K562 (cell line): ENCODE results near the gene CHAC1. TPM values are rescaled to one million over a fixed set of nuclear protein-coding genes. Genes with fewer than 3 reads are reported as not detected.
A peak's percentile ranks its signal among the peaks of the same experiment; 100 is the strongest.

Experiments
- CCNT2 ChIP-seq: IDR thresholded peaks from 2 replicates; pipeline ENCODE4 v1.6.1; 2011; ENCODE audit warnings: borderline replicate concordance, low read depth, mild to moderate bottlenecking, moderate library complexity, mixed read lengths, low read length; ENCODE audit not compliant: insufficient read length; ENCODE audit errors: extremely low read depth
- EGR1 ChIP-seq: fragments of 450-650 bp; conservative IDR thresholded peaks from 2 replicates; pipeline ENCODE4 v1.6.1; 2017; ENCODE audit warnings: mild to moderate bottlenecking
- FOXM1 ChIP-seq, 2 experiments: fragments of 450-650 bp in 1 of 2; sonication (generic) in 1 of 2; formaldehyde crosslinking in 1 of 2; IDR thresholded peaks; 2 replicates each; pipeline versions ENCODE4 v1.6.1 to v1.9.0; 2017 to 2022; ENCODE audit warnings: low read depth in 2 of 2, mild to moderate bottlenecking in 2 of 2, missing genetic modification reagents in 1 of 2, moderate library complexity in 1 of 2
- MECOM ChIP-seq: fragments of 250-450 bp; sonication (Bioruptor Pico); IDR thresholded peaks from 2 replicates; pipeline ENCODE4 v1.8.0; 2022; ENCODE audit warnings: inconsistent platforms
- NFE2L1 ChIP-seq: fragments of 450-650 bp; IDR thresholded peaks from 2 replicates; pipeline ENCODE4 v1.6.1; 2016; ENCODE audit warnings: missing genetic modification characterization, low read depth, mild to moderate bottlenecking, missing compliant biosample characterization, moderate library complexity, borderline replicate concordance
- NFIC ChIP-seq: fragments of 450-650 bp; IDR thresholded peaks from 2 replicates; pipeline ENCODE4 v1.6.1; 2017; ENCODE audit warnings: mild to moderate bottlenecking, inconsistent platforms
- PHB ChIP-seq: fragments of 250-450 bp; sonication (Bioruptor Pico); IDR thresholded peaks from 2 replicates; pipeline ENCODE4 v1.5.0; 2021
- POLR2G ChIP-seq: fragments of 200-400 bp; formaldehyde crosslinking; IDR thresholded peaks from 2 replicates; pipeline ENCODE4 v1.6.1; 2017; ENCODE audit warnings: low read depth, mild to moderate bottlenecking, antibody characterized with exemption, low read length, moderate library complexity
- POLR3G ChIP-seq: IDR thresholded peaks from 2 replicates; pipeline ENCODE4 v1.6.1; 2011; ENCODE audit not compliant: insufficient read length, insufficient replicate concordance; ENCODE audit errors: extremely low read depth
- RB1 ChIP-seq: fragments of 450-650 bp; IDR thresholded peaks from 2 replicates; pipeline ENCODE4 v1.6.1; 2017; ENCODE audit warnings: low read depth, mild to moderate bottlenecking
- RBM25 ChIP-seq: fragments of 200-400 bp; formaldehyde crosslinking; IDR thresholded peaks from 2 replicates; pipeline ENCODE4 v1.6.1; 2018; ENCODE audit warnings: low read length, low read depth, moderate library complexity; ENCODE audit not compliant: severe bottlenecking
- SAP30 ChIP-seq: fragments of 200-600 bp; sonication (generic); IDR thresholded peaks from 2 replicates; pipeline ENCODE4 v1.6.1; 2012; ENCODE audit warnings: borderline replicate concordance, low read depth, mild to moderate bottlenecking, moderate library complexity, low read length, control low read depth, inconsistent platforms; ENCODE audit not compliant: insufficient read depth, poor library complexity, severe bottlenecking
- TARDBP ChIP-seq: fragments of 450-650 bp; IDR thresholded peaks from 2 replicates; pipeline ENCODE4 v1.6.1; 2016
- TEAD1 ChIP-seq, 2 experiments: fragments of 450-650 bp in 1 of 2; sonication (generic) in 1 of 2; formaldehyde crosslinking; IDR thresholded peaks; 2 replicates each; pipeline versions ENCODE4 v1.4.0 to v1.8.0; 2020 to 2022; ENCODE audit warnings: mild to moderate bottlenecking in 2 of 2, missing genetic modification reagents in 1 of 2
- TEAD4 ChIP-seq, 2 experiments: sonication (generic) in 1 of 2; formaldehyde crosslinking in 1 of 2; IDR thresholded peaks; 2 replicates each; pipeline versions ENCODE4 v1.6.1 to v1.8.0; 2012 to 2022; ENCODE audit warnings: borderline replicate concordance in 1 of 2, inconsistent platforms in 1 of 2, low read length in 1 of 2, mild to moderate bottlenecking in 1 of 2, missing genetic modification reagents in 1 of 2
- ZBTB7A ChIP-seq: IDR thresholded peaks from 2 replicates; pipeline ENCODE4 v1.6.1; 2011; ENCODE audit warnings: low read depth, mild to moderate bottlenecking, low read length, moderate library complexity, borderline replicate concordance; ENCODE audit not compliant: control insufficient read depth
- ZNF584 ChIP-seq: fragments of 200-800 bp; sonication (Bioruptor generic); IDR thresholded peaks from 2 replicates; pipeline ENCODE4 v1.6.1; 2016; ENCODE audit warnings: low read depth, mild to moderate bottlenecking, missing genetic modification characterization, missing compliant biosample characterization
- polyA plus RNA-seq, 8 experiments: library from polyadenylated mRNA; depleted of rRNA in 4 of 8; stranded (reverse) in 5 of 8; unstranded in 3 of 8; fragments of >200 nt; fragmentation: Nextera tagmentation in 2 of 8; fragmentation: Illumina TruSeq in 1 of 8; extraction: Ambion mirVana in 2 of 8; extraction: Trizol in 1 of 8; gene quantifications; 2 replicates each; pipeline versions ENCODE4 v1.2.1 to v1.2.3, GENCODE V29; 2011 to 2014; ENCODE audit warnings: inconsistent platforms in 1 of 8, missing spikeins in 1 of 8
- total RNA-seq, 7 experiments: library from RNA; depleted of rRNA in 6 of 7; stranded (reverse); fragments of >200 nt in 6 of 7; fragmentation: Illumina TruSeq in 2 of 7; extraction: Trizol in 2 of 7; gene quantifications; 2 replicates each; pipeline versions ENCODE4 v1.2.1 to v1.2.3, GENCODE V29; 2011 to 2021; ENCODE audit warnings: low replicate concordance in 1 of 7
- TF ChIP-seq, protein P1 (sequence below), 3 experiments: fragments of 200-800 bp in 1 of 3; fragments of 250-450 bp in 1 of 3; fragments of 450-650 bp in 1 of 3; sonication (Bioruptor Pico) in 1 of 3; sonication (Bioruptor generic) in 1 of 3; formaldehyde crosslinking in 1 of 3; IDR thresholded peaks; 2 replicates each; pipeline versions ENCODE4 v1.6.1 to v1.8.0; 2016 to 2022; ENCODE audit warnings: mild to moderate bottlenecking in 2 of 3, missing genetic modification characterization in 2 of 3, missing compliant biosample characterization in 1 of 3, moderate library complexity in 1 of 3
- TF ChIP-seq, protein P2 (sequence below), 2 experiments: fragments of 200-800 bp in 1 of 2; sonication (Bioruptor generic) in 1 of 2; sonication (generic) in 1 of 2; formaldehyde crosslinking in 1 of 2; IDR thresholded peaks in 1 of 2; conservative IDR thresholded peaks in 1 of 2; 2 replicates each; pipeline versions ENCODE4 v1.5.0 to v1.6.1; 2016 to 2020; ENCODE audit warnings: missing compliant biosample characterization in 1 of 2, missing genetic modification characterization in 1 of 2, missing genetic modification reagents in 1 of 2

CHAC1 gene
- total and polyA plus RNA-seq, 9 of the 15 experiments (the other 6 are each of a cell fraction or from before 2014, with no cell fraction given): 0.47 to 39.0 (median 7.5) TPM

DNA sequence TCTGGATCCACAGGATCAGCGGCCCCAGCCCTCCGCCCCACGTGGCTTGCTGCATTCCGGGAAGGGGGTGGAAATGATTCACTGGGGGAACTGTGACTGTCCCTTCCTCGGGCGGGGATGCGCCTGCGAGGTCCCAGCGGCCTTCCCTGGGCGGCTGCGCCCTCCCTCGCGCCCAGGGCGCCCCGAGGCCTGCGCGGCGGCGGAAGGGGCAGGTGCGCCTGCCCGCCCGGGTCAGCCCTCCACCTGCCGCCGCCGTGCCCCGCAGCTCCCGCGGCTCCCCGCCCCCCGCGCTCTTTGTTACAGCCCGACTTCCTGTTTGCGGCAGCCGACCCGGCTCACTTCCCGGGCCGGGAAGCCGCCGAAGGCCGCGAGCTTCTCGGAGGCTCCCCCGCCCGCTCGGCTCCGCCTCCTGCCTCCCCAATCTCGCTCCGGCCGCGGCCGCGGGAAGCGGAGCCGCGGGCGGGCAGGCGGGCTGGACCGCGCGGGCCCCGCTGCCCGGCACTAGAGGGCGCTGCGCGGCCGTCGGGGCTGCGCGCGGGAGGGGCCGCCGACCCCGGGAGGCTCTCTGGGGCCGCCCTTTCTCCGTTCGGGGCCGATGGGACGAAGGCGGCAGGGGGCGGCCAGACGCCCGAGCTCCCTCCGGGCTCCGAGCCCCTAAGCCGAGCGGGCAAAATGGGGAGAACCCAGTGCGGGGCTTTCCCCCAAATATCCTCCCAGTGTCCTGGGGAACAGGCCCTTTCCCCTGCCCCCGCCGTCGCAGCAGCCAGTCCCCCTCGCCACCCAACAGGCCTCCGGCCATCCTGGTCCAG, 11.5 kb upstream of the CHAC1 start (continued):
- peak; percentile 91 for TF ChIP-seq CCNT2
- 0 out of 2 replicates have a peak, but pooled peaks have one; percentile 42 for TF ChIP-seq MECOM
- 0 out of 2 replicates have a peak, but pooled peaks have one; percentile 27 for TF ChIP-seq PHB (CRISPR knock-in tag)
- TF ChIP-seq TEAD1 (CRISPR knock-in tag; IDR thresholded peaks at IDR 0.05): peak in 1 of 2 experiments; percentile 77; a peak in 1 of 4 replicates
- TF ChIP-seq NFE2L1 (tag): no peak
- no peak for TF ChIP-seq ZNF584 (CRISPR knock-in tag)
- TF ChIP-seq POLR3G: no peak
- no peak for TF ChIP-seq FOXM1 (IDR thresholded peaks at IDR 0.05; ENCODE audit: low read depth)
- no peak for TF ChIP-seq FOXM1 (CRISPR knock-in tag; IDR thresholded peaks at IDR 0.05; ENCODE audit: low read depth)
- TF ChIP-seq EGR1: no peak
- TF ChIP-seq RB1: peak; percentile 100
- no peak; the same call in 1 of the 2 replicates for TF ChIP-seq TARDBP
- TF ChIP-seq SAP30: no peak
- TF ChIP-seq, protein P1, sequence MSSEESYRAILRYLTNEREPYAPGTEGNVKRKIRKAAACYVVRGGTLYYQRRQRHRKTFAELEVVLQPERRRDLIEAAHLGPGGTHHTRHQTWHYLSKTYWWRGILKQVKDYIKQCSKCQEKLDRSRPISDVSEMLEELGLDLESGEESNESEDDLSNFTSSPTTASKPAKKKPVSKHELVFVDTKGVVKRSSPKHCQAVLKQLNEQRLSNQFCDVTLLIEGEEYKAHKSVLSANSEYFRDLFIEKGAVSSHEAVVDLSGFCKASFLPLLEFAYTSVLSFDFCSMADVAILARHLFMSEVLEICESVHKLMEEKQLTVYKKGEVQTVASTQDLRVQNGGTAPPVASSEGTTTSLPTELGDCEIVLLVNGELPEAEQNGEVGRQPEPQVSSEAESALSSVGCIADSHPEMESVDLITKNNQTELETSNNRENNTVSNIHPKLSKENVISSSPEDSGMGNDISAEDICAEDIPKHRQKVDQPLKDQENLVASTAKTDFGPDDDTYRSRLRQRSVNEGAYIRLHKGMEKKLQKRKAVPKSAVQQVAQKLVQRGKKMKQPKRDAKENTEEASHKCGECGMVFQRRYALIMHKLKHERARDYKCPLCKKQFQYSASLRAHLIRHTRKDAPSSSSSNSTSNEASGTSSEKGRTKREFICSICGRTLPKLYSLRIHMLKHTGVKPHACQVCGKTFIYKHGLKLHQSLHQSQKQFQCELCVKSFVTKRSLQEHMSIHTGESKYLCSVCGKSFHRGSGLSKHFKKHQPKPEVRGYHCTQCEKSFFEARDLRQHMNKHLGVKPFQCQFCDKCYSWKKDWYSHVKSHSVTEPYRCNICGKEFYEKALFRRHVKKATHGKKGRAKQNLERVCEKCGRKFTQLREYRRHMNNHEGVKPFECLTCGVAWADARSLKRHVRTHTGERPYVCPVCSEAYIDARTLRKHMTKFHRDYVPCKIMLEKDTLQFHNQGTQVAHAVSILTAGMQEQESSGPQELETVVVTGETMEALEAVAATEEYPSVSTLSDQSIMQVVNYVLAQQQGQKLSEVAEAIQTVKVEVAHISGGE (CRISPR knock-in tag; IDR thresholded peaks at IDR 0.05): peak in 2 of 3 experiments; percentile 23 to 88; a peak in 3 of 6 replicates
- TF ChIP-seq, protein P2, sequence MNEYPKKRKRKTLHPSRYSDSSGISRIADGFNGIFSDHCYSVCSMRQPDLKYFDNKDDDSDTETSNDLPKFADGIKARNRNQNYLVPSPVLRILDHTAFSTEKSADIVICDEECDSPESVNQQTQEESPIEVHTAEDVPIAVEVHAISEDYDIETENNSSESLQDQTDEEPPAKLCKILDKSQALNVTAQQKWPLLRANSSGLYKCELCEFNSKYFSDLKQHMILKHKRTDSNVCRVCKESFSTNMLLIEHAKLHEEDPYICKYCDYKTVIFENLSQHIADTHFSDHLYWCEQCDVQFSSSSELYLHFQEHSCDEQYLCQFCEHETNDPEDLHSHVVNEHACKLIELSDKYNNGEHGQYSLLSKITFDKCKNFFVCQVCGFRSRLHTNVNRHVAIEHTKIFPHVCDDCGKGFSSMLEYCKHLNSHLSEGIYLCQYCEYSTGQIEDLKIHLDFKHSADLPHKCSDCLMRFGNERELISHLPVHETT (CRISPR knock-in tag; conservative IDR thresholded peaks at IDR 0.05 in 1 of 2, IDR thresholded peaks at IDR 0.05 in 1 of 2): peak in 1 of 2 experiments; percentile 89; a peak in 1 of 4 replicates
- TF ChIP-seq ZBTB7A: peak; percentile 95
- TF ChIP-seq POLR2G: peak; percentile 93
- TF ChIP-seq TEAD4 (IDR thresholded peaks at IDR 0.05; ENCODE audit: low read length): no peak
- no peak for TF ChIP-seq TEAD4 (CRISPR knock-in tag; IDR thresholded peaks at IDR 0.05; ENCODE audit: borderline replicate concordance)
- no peak for TF ChIP-seq RBM25
- TF ChIP-seq NFIC: peak; percentile 55
